ENCODE results near the gene YLPM1. TPM values are rescaled to one million over a fixed set of nuclear protein-coding genes. Genes with fewer than 3 reads are reported as not detected.

The YLPM1 gene
- total RNA-seq, 4 donors from 2014 or later, result 71.3 to 104 (median 84.8) TPM

DNA sequence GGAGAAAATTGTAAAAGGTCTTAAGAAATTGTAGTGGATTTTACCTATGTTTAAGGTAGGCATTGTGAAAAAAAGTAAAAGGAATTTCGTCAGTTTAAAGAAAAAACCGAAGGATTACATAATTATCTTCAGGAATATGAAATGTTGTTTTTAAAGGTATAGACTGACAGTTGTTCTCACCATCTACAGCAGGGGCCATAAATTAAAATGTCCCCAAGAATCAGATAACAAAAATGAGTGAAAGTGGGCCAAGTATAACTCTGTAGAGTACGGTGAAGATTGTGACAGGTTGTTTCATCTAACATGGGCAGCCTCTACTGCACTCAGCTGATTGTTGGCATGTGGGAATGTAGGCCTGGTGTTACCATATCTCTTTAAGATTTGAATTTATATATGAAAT is 38.3 kb downstream of the YLPM1 start:
- H3K36me3 ChIP-seq, result peaks cover 7 to 18% of the 10 kb centered on the region in 2 donors
- no peaks in the 10 kb centered on the region for H3K9me3 ChIP-seq
- no peak for DNase-seq
- no peak for TF ChIP-seq POLR2A (IDR thresholded peaks at IDR 0.05)
- TF ChIP-seq, protein P1, sequence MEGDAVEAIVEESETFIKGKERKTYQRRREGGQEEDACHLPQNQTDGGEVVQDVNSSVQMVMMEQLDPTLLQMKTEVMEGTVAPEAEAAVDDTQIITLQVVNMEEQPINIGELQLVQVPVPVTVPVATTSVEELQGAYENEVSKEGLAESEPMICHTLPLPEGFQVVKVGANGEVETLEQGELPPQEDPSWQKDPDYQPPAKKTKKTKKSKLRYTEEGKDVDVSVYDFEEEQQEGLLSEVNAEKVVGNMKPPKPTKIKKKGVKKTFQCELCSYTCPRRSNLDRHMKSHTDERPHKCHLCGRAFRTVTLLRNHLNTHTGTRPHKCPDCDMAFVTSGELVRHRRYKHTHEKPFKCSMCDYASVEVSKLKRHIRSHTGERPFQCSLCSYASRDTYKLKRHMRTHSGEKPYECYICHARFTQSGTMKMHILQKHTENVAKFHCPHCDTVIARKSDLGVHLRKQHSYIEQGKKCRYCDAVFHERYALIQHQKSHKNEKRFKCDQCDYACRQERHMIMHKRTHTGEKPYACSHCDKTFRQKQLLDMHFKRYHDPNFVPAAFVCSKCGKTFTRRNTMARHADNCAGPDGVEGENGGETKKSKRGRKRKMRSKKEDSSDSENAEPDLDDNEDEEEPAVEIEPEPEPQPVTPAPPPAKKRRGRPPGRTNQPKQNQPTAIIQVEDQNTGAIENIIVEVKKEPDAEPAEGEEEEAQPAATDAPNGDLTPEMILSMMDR (IDR thresholded peaks at IDR 0.05), result no peak
- no peaks in the 10 kb centered on the region for H3K27me3 ChIP-seq
- H3K27ac ChIP-seq, result no peak overlapping the region
- H3K4me1 ChIP-seq, result no peaks in the 10 kb centered on the region
- H3K4me3 ChIP-seq (replicated peaks in 1 of 3), result no peak overlapping the region
- 88 to 93% methylated on average over 3 of the region's 3 CpGs for WGBS, 2 donors
- intact Hi-C loops (cut with DNase I), result loop anchor here (10.0 kb wide), 1 partner anchor 187 kb away; the partner anchor contains the start of gene LTBP2

DNA sequence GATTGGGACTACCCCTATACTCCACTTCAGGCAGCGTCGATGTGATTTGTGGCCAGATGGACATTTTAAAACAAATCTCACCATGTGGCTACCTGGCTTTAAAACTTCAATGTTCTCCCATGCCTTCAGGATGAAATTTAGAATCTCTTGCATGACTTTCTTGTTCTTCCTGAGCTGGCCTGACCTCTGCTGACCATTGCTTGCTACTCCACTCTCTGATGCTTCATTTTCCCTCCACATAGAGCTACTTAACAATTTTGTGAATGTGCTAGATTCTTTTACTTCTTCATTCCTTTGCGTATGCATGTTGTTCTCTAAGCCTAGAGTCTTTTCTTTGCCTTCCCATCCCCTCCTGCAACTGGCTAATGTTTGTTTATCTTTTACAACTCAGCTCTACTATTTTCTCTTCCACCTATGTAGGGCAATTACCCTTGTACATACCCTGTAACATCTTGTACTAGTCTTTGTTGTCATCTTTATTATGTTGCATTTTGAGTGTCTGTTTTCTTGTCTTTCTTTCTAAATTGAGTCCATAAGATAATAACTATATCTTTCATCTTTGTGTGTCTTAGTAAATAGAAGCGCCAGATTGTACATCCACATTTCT is 41.2 kb downstream of the YLPM1 start:
- WGBS, 2 donors, result 92 to 95% methylated on average over 4 of the region's 4 CpGs
- no peaks in the 10 kb centered on the region for H3K4me1 ChIP-seq
- H3K4me3 ChIP-seq (replicated peaks in 1 of 3), result no peak overlapping the region
- no peaks in the 10 kb centered on the region for H3K9me3 ChIP-seq
- peak; percentile 25 to 58 for DNase-seq
- peaks cover 10 to 14% of the 10 kb centered on the region in 2 donors for H3K36me3 ChIP-seq
- H3K27me3 ChIP-seq, result no peaks in the 10 kb centered on the region
- no peak overlapping the region for H3K27ac ChIP-seq
- intact Hi-C loops (cut with DNase I), result loop anchor here (10.0 kb wide), 1 partner anchor 190 kb away; the partner anchor contains the start of gene LTBP2
- TF ChIP-seq POLR2A (IDR thresholded peaks at IDR 0.05), result no peak
- TF ChIP-seq, protein P1 (IDR thresholded peaks at IDR 0.05), result peak in 5 of 6 experiments; percentile 22 to 79 (median 49)

DNA sequence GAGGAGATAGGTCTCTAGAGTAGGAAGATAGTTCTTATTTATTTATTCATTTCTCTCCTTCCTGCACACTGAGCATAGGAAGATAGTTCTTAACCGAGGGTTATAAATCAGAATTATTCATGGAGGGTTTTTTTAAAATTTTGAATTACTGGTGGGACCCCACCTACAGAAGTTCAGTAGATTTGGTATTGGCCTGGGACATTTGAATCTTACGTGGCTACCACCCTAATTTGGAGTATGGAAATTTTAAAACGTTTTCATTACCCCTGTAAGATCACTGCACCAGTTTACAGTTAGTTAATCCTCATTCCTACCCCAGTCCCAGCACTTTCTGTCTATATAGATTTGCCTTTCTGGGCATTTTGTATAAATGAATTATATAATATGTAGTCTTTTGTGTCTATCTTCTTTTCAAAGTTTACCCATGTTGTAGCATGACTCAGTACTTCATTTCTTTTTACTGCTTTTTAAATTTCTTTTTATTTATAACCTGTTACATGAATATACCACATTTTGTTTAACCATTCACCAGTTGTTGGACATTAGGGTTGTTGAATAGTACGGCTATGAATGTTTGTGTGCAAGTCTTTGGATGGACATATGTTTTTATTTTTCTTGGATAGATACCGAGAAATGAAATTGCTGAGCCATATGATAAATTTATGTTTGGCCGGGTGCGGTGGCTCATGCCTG is 44.9 kb downstream of the YLPM1 start:
- H3K4me1 ChIP-seq, result no peaks in the 10 kb centered on the region
- H3K36me3 ChIP-seq, result peaks cover 39 to 47% of the 10 kb centered on the region in 2 donors
- 93 to 94% methylated on average over 7 of the region's 7 CpGs for WGBS, 2 donors
- intact Hi-C loops (cut with DNase I), result loop anchor here (10.0 kb wide), 1 partner anchor 193 kb away; the partner anchor contains the start of gene LTBP2
- H3K4me3 ChIP-seq (replicated peaks in 1 of 3), result no peak overlapping the region
- H3K27ac ChIP-seq, result no peak overlapping the region
- H3K9me3 ChIP-seq, result no peaks in the 10 kb centered on the region
- DNase-seq, result no peak
- H3K27me3 ChIP-seq, result no peaks in the 10 kb centered on the region
- TF ChIP-seq POLR2A (IDR thresholded peaks at IDR 0.05), result no peak
- TF ChIP-seq, protein P1 (IDR thresholded peaks at IDR 0.05), result no peak

DNA sequence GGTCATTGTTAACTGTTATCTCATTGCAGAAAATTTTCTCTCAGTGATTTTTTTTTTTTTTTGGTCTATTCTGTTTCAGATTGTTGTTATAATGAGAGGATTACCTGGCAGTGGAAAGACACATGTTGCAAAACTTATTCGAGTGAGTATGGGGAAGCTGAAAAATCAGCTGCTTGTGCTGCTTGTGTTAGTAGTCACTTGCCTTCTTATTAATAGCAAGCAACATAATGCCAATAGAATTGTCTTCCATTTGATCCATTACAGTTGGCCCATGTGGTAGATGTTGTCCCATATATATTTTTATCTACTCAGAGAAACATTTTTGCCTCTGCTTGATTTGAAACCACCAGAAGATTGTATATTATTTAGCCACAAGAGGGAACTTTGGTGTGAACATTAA is 53.0 kb downstream of the YLPM1 start:
- intact Hi-C loops (cut with DNase I), result no loop called here
- Histone ChIP-seq H3K4me1 (no peaks in the 10 kb centered on the region), H3K27me3 (no peaks in the 10 kb centered on the region), H3K36me3 (peaks cover 44 to 57% of the 10 kb centered on the region in 2 donors), H3K9me3 (no peaks in the 10 kb centered on the region), H3K4me3 (replicated peaks in 1 of 3) (no peak overlapping the region), H3K27ac (no peak overlapping the region)
- DNase-seq, result no peak
- WGBS, 2 donors, result 50 to 54% methylated on average over 1 of the region's 1 CpG
- TF ChIP-seq POLR2A (IDR thresholded peaks at IDR 0.05), result no peak
- TF ChIP-seq, protein P1 (IDR thresholded peaks at IDR 0.05), result no peak

DNA sequence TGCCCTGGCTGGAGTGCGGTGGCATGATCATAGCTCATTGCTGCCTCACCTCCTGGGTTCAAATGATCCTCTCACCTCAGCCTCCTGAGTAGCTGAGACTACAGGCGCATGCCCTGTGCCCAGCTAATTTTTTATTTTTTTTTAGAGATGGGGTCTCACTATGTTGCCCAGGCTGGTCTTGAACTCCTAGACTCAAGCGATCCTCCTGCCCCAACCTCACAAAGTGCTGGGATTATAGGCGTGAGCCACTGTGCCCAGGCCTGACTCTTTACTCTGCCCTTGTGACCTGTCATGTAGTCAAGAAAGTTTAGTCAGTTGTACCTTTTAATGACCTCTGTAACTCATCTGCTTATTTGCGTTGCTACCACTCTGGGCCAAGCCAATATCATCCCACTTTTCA is 57.2 kb downstream of the YLPM1 start:
- intact Hi-C loops (cut with DNase I), result no loop called here
- peaks cover 28 to 39% of the 10 kb centered on the region in 2 donors for H3K36me3 ChIP-seq
- no peak for DNase-seq
- H3K4me1 ChIP-seq, result no peaks in the 10 kb centered on the region
- TF ChIP-seq POLR2A (IDR thresholded peaks at IDR 0.05), result no peak
- no peak overlapping the region for H3K4me3 ChIP-seq (replicated peaks in 1 of 3)
- no peaks in the 10 kb centered on the region for H3K9me3 ChIP-seq
- H3K27me3 ChIP-seq, result no peaks in the 10 kb centered on the region
- 93 to 95% methylated on average over 5 of the region's 5 CpGs for WGBS, 2 donors
- no peak overlapping the region for H3K27ac ChIP-seq

Measured in thyroid gland (tissue), 4 donors.